C4-2B (cell line): ENCODE measurements around the gene SELPLG.

Source experiments
- CTCF ChIP-seq: fragments of 450-650 bp; conservative IDR thresholded peaks from 2 replicates; pipeline ENCODE4 v1.5.1; 2017; ENCODE audit warnings: mild to moderate bottlenecking
- ZFX ChIP-seq: fragments of 450-650 bp; IDR thresholded peaks from 2 replicates; pipeline ENCODE4 v1.6.1; 2017

- TF ChIP-seq CTCF (no peak), ZFX (no peak)
These were observed 4.5 kb downstream of the SELPLG start for GRCh38 chr12:108629151-108629550.
